ENCODE data around the gene FAM184B.
"Not testable (repeated sequence)": the region's sequence is repeated elsewhere in the genome, so short reads cannot be mapped to it uniquely, and the experiment has no call there.

Gene FAM184B

GRCh38 chr4:17681281-17682221 lies 99.9 kb downstream of the FAM184B start:
- DNase-seq: no peak

- DNase-seq: no peak
Observed at GRCh38 chr4:17680559-17681280, 100.7 kb downstream of the FAM184B start.

GRCh38 chr4:17670423-17670822 lies 111.0 kb downstream of the FAM184B start:
- no peak for DNase-seq

- no peak for DNase-seq
Observed at GRCh38 chr4:17667653-17668201, 113.7 kb downstream of the FAM184B start.

GRCh38 chr4:17667253-17667652 lies 114.2 kb downstream of the FAM184B start:
- DNase-seq: no peak

GRCh38 chr4:17665852-17666251 lies 115.6 kb downstream of the FAM184B start:
- no peak for DNase-seq

GRCh38 chr4:17665346-17665745 lies 116.1 kb downstream of the FAM184B start:
- no peak for DNase-seq

- peak; percentile 48 to 53 for DNase-seq
Observed at GRCh38 chr4:17664755-17665154, 116.7 kb downstream of the FAM184B start.

GRCh38 chr4:17662694-17663093 lies 118.7 kb downstream of the FAM184B start:
- DNase-seq: peak; percentile 63 to 71

- not testable (repeated sequence) for DNase-seq
Observed at GRCh38 chr4:17659196-17659595, 122.2 kb downstream of the FAM184B start.

GRCh38 chr4:17657849-17658248 lies 123.6 kb downstream of the FAM184B start:
- no peak for DNase-seq

- no peak for DNase-seq
Observed at GRCh38 chr4:17657090-17657489, 124.3 kb downstream of the FAM184B start.

- DNase-seq: no peak
Observed at GRCh38 chr4:17654701-17655100, 126.7 kb downstream of the FAM184B start.

GRCh38 chr4:17650406-17650805 lies 131.0 kb downstream of the FAM184B start:
- no peak for DNase-seq

GRCh38 chr4:17647927-17648326 lies 133.5 kb downstream of the FAM184B start:
- no peak for DNase-seq

- DNase-seq: no peak
Observed at GRCh38 chr4:17647176-17647806, 134.1 kb downstream of the FAM184B start.

GRCh38 chr4:17646693-17647092 lies 134.7 kb downstream of the FAM184B start:
- DNase-seq: no peak

- DNase-seq: no peak
Observed at GRCh38 chr4:17642398-17642783, 139.0 kb downstream of the FAM184B start.

GRCh38 chr4:17639136-17639535 lies 142.3 kb downstream of the FAM184B start:
- DNase-seq: no peak

- DNase-seq: peak; percentile 72 to 76
Observed at GRCh38 chr4:17636696-17637622, 144.5 kb downstream of the FAM184B start.

- no peak for DNase-seq
Observed at GRCh38 chr4:17636341-17636695, 145.1 kb downstream of the FAM184B start.

GRCh38 chr4:17635056-17635455 lies 146.4 kb downstream of the FAM184B start:
- DNase-seq: peak in 1 of 2 donors; percentile 23
